GM12878 (cell line): ENCODE data around the gene TACC3. TPM values are rescaled to one million over a fixed set of nuclear protein-coding genes. Genes with fewer than 3 reads are reported as not detected.
A peak's percentile ranks its signal among the peaks of the same experiment; 100 is the strongest.

Source experiments
- ATF2 ChIP-seq: IDR thresholded peaks from 2 replicates; pipeline ENCODE4 v1.6.1; 2012; ENCODE audit warnings: low read length, inconsistent platforms
- ATF3 ChIP-seq: IDR thresholded peaks from 2 replicates; pipeline ENCODE4 v1.6.1; 2011; ENCODE audit warnings: low read depth, mild to moderate bottlenecking, low read length, moderate library complexity, borderline replicate concordance; ENCODE audit errors: extremely low read depth
- BACH1 ChIP-seq: fragments of 450-650 bp; IDR thresholded peaks from 2 replicates; pipeline ENCODE4 v1.6.1; 2017; ENCODE audit warnings: mild to moderate bottlenecking, borderline replicate concordance
- CEBPB ChIP-seq, 2 experiments: fragments of 150-350 bp in 1 of 2; IDR thresholded peaks; 2 replicates each; pipeline ENCODE4 v1.6.1; 2012 to 2014; ENCODE audit warnings: low read depth in 2 of 2, low read length in 2 of 2, borderline replicate concordance in 1 of 2, inconsistent platforms in 1 of 2
- IRF3 ChIP-seq: fragments of 450-650 bp; IDR thresholded peaks from 2 replicates; pipeline ENCODE4 v1.6.1; 2014; ENCODE audit warnings: mild to moderate bottlenecking
- IRF4 ChIP-seq: IDR thresholded peaks from 2 replicates; pipeline ENCODE4 v1.6.1; 2011; ENCODE audit warnings: low read depth, low read length
- NFIC ChIP-seq: IDR thresholded peaks from 2 replicates; pipeline ENCODE4 v1.6.1; 2012; ENCODE audit warnings: low read depth, mild to moderate bottlenecking, inconsistent platforms, low read length, moderate library complexity
- RAD51 ChIP-seq: fragments of 450-650 bp; IDR thresholded peaks from 2 replicates; pipeline ENCODE4 v1.6.1; 2016; ENCODE audit warnings: moderate library complexity, mild to moderate bottlenecking, inconsistent platforms
- STAT1 ChIP-seq: fragments of 450-650 bp; conservative IDR thresholded peaks from 2 replicates; pipeline ENCODE4 v1.6.1; 2014; ENCODE audit warnings: antibody characterized with exemption, mild to moderate bottlenecking
- USF2 ChIP-seq: IDR thresholded peaks from 2 replicates; pipeline ENCODE4 v1.6.1; 2011; ENCODE audit warnings: low read depth, low read length, improper control_type of control experiment, borderline replicate concordance
- ZSCAN29 ChIP-seq: fragments of 450-650 bp; IDR thresholded peaks from 2 replicates; pipeline ENCODE4 v1.6.1; 2017; ENCODE audit warnings: mild to moderate bottlenecking, moderate library complexity
- polyA plus RNA-seq, 11 experiments: library from polyadenylated mRNA; depleted of rRNA in 4 of 11; unstranded in 6 of 11; stranded (reverse) in 5 of 11; fragments of >200 nt; fragmentation: Nextera tagmentation in 4 of 11; fragmentation: Illumina TruSeq in 1 of 11; extraction: Ambion mirVana in 4 of 11; extraction: Trizol in 1 of 11; gene quantifications; 1 replicate in 1 of 11; 2 replicates in 10 of 11; pipeline versions ENCODE4 v1.2.1 to v1.2.3, GENCODE V29; 2011 to 2016; ENCODE audit warnings: inconsistent platforms in 2 of 11, missing spikeins in 2 of 11, low read depth in 1 of 11
- total RNA-seq, 4 experiments: library from RNA; depleted of rRNA in 3 of 4; stranded (reverse); fragments of >200 nt in 3 of 4; fragmentation: Illumina TruSeq in 1 of 4; extraction: Trizol in 1 of 4; gene quantifications; 2 replicates each; pipeline versions ENCODE4 v1.2.1 to v1.2.3, GENCODE V29; 2013 to 2021
- TF ChIP-seq, protein P1 (sequence below): fragments of 450-650 bp; conservative IDR thresholded peaks from 2 replicates; pipeline ENCODE4 v1.6.1; 2017; ENCODE audit warnings: mild to moderate bottlenecking, moderate library complexity

The TACC3 gene
- total and polyA plus RNA-seq, 10 of the 15 experiments (the other 5 are each of a cell fraction or from before 2014, with no cell fraction given), result 2.8 to 121 (median 73.3) TPM

DNA sequence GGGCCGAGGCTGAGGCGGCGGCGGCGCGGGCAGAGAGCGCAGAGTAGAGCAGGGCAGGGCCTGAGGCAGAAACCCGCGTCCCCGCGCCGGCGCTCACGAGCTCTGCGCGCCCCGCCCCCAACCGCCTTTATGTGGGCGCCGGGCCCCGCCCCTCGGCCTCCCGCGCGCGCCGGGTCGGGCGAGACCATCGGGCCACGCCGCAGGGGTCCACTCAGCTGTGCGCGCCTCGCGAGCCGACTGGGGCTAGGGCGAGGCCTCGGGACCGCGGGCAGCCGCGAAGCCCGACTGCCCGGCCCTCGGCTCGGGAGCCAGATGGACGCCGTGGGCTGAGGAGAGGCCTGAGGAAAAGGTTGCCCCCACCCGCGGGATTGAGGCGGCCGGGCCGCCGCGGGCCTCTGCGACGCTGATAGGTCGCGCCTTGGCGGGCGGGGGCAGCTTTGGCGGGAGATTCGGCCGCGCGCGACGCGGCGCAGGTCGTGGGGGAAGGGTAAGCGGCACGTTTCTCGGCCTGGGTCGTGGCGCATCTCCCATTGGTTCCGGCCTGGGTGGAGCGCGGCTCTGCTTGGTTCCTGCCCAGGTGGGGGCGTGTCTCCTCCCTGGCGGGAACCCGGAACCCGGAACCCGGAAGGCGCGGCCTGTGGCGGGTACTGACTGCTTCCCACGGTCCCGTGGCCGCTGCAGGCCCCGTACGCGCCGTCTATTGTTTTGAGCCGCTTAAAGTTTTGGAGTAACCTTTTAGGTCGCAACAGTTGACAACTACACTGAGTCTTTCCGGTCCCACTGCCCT is 8.9 kb upstream of the TACC3 start, which contains the start of gene SLBP (continued):
- TF ChIP-seq, protein P1, sequence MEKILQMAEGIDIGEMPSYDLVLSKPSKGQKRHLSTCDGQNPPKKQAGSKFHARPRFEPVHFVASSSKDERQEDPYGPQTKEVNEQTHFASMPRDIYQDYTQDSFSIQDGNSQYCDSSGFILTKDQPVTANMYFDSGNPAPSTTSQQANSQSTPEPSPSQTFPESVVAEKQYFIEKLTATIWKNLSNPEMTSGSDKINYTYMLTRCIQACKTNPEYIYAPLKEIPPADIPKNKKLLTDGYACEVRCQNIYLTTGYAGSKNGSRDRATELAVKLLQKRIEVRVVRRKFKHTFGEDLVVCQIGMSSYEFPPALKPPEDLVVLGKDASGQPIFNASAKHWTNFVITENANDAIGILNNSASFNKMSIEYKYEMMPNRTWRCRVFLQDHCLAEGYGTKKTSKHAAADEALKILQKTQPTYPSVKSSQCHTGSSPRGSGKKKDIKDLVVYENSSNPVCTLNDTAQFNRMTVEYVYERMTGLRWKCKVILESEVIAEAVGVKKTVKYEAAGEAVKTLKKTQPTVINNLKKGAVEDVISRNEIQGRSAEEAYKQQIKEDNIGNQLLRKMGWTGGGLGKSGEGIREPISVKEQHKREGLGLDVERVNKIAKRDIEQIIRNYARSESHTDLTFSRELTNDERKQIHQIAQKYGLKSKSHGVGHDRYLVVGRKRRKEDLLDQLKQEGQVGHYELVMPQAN, result peak; percentile 95
- TF ChIP-seq IRF3 (peak; percentile 58; the same call in 1 of the 2 replicates), BACH1 (peak; percentile 89), NFIC (no peak), CEBPB (IDR thresholded peaks at IDR 0.05; ENCODE audit: borderline replicate concordance in 1 of 2, low read depth in 2 of 2, low read length in 2 of 2) (no peak), USF2 (no peak), IRF4 (no peak; the same call in 1 of the 2 replicates), ATF3 (no peak), ATF2 (no peak), STAT1 (peak; percentile 97; the same call in 1 of the 2 replicates), ZSCAN29 (0 out of 2 replicates have a peak, but pooled peaks have one; percentile 35), RAD51 (peak; percentile 33; the same call in 1 of the 2 replicates)
